GM21390 (cell line): ENCODE results near the gene DIPK2B.

ENCODE experiments used
- ATAC-seq: cut with Tn5 transposase; IDR thresholded peaks from one replicate; pipeline ENCODE4 v1.9.1; 2021; ENCODE audit not compliant: unreplicated experiment

The DIPK2B gene, protein sequence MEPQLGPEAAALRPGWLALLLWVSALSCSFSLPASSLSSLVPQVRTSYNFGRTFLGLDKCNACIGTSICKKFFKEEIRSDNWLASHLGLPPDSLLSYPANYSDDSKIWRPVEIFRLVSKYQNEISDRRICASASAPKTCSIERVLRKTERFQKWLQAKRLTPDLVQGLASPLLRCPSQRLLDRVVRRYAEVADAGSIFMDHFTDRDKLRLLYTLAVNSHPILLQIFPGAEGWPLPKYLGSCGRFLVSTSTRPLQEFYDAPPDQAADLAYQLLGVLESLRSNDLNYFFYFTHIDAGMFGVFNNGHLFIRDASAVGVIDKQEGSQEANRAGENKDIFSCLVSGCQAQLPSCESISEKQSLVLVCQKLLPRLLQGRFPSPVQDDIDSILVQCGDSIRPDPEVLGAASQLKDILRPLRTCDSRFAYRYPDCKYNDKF

GRCh38 chrX:45200741-45201234 lies at the start of gene DIPK2B:
Gene DIPK2B, minus strand, starts transcription at chrX:45200876. Its CDS starts 50 bp downstream, at chrX:45200826.
- ATAC-seq: no peak

DNA sequence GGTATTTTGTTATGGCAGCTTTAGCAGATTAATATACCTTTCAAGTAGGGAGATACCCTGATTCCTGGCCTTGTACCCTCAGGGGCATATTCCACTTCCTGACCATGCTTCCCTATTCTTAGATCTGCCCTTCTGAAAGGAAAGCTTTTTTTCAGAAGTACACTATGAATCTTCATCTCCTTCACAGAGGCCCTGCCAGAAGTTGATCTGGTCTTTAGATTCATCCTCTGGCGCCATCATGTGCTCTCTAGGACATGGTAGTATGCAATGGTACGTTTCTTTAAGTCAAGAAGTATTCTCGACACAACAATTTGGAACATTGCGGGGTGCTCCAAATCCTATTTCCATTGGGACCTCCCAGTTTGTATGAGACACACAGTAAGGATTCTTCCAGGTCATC lies 39.6 kb upstream of the DIPK2B start:
- ATAC-seq: no peak

- no peak for ATAC-seq
Observed at GRCh38 chrX:45238489-45238888, 37.8 kb upstream of the DIPK2B start.

DNA sequence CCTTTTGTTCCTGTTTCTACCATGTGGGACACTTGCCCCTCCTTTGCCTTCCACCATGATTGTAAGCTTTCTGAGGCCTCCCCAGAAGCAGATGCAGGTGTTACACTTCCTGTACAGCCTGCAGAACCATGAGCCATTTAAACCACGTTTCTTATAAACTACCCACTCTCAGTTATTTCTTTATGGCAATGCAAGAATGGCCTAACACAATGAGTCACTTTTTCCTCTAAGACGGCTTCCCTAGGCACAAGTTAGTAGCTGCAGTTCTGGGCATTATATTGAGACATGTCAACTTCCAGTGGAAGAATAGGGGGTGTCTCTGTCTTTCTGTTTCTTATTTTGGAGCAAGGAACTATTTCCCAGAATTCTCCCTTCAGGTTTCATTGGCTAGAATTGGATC lies 32.9 kb upstream of the DIPK2B start:
- no peak for ATAC-seq

GRCh38 chrX:45232139-45232538 lies 31.5 kb upstream of the DIPK2B start:
- ATAC-seq: no peak

- no peak for ATAC-seq
Observed at GRCh38 chrX:45230410-45230809, 29.7 kb upstream of the DIPK2B start.

DNA sequence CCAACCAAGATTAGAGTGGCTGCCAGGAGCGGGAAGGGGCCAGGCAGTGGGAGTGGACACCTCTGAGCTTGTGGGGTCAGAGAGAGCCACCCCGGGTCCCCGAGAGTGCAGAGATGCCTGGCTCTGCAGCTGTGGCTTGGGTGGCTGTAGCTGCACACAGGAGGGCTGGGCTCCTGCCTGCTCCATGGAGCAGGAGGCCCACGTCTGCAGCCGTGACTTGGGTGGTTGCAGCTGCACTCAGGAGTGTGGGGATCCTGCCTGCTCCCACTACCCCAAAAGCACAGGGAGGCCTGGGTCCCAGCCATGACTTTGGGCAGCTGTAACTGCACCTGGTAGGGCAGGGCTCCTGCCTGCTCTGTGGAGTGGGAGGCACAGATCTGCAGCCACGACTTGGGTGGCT lies 28.7 kb upstream of the DIPK2B start:
- no peak for ATAC-seq

DNA sequence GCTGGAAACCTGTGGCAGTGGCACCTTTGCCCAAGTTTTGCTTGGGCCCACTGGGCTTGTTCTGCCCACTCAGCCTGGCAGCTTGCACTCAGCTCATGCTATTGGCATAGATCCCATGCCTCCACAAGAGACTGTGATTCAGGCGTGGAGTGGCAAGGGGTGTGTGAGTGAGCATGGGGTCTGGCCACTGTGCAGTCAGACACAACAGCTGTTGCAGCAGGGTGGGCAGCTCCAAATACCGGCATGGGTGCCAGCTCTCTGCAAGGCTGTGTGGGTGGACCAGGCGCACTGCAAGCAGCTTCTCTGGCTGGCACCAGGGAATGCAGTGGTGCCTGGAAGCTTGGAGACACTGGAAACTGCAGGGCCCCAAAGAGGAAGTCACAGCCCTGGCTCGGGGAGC lies 27.4 kb upstream of the DIPK2B start:
- ATAC-seq: no peak

- no peak for ATAC-seq
Observed at GRCh38 chrX:45208121-45208856, 7.6 kb upstream of the DIPK2B start.

GRCh38 chrX:45202171-45202570 lies 1.5 kb upstream of the DIPK2B start:
- no peak for ATAC-seq

DNA sequence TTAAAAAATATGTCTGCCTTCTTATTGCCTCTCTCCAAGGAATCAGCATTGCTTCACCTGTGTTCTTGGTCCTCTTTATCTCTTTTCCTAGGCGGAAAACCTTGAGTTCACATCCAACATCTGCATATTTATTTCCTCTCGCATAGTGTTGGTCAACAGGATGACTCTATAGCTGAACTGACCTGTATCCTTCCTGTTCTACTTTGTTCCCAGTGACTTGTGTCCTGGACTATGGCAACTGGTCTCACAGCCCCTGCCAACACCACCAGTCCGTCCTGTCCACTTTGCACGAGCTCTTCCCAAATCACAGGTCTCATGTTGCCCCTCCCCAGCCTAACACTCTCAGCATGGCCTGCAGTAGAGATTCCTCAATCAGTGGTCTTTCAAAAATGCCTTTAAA lies 2.0 kb downstream of the DIPK2B start:
- ATAC-seq: no peak

DNA sequence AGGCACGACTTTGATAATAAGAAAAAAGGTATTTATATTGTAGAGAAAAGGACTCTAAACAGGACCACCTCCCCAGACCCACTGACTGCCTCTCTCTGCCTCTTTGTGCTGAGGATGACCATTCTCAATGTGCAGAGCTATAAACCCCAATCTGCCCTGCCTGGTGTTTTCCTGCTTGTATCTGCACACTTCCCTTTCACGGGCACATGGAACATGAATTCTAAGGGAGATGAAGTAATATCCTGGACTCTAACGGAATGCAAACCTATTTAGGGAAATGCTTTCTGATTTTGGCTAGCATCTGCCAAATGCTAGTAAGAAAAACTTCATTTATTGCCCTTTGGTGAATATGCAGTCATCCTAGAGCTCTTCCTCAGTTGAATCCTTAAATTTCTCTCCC lies 2.4 kb downstream of the DIPK2B start:
- ATAC-seq: no peak

GRCh38 chrX:45196701-45197100 lies 4.0 kb downstream of the DIPK2B start:
- ATAC-seq: no peak

- no peak for ATAC-seq
Observed at GRCh38 chrX:45191820-45192409, 8.8 kb downstream of the DIPK2B start.

- no peak for ATAC-seq
Observed at GRCh38 chrX:45191383-45191782, 9.3 kb downstream of the DIPK2B start.

DNA sequence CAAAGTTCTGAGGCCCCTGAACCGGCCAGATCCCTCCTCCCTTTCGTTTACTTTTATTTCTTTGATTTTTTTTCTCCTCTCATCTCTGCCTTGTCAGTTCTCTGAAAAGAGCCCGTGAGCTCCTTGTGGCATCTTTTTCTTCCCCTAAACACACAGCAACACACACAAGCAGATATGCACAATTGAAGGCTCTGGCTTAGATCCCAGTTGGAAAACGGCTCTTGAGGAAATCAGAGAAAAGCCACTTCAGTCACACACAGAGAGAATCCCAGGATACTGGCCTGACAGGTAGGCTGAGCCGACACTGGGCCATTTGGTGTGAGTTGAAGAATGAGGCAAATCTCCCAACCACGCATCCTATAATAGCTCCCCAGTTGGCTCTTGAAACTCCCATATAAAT lies 12.9 kb downstream of the DIPK2B start:
- no peak for ATAC-seq

- ATAC-seq: peak; percentile 28
Observed at GRCh38 chrX:45186643-45187026, 14.0 kb downstream of the DIPK2B start.

GRCh38 chrX:45184211-45184610 lies 16.5 kb downstream of the DIPK2B start:
- ATAC-seq: no peak

DNA sequence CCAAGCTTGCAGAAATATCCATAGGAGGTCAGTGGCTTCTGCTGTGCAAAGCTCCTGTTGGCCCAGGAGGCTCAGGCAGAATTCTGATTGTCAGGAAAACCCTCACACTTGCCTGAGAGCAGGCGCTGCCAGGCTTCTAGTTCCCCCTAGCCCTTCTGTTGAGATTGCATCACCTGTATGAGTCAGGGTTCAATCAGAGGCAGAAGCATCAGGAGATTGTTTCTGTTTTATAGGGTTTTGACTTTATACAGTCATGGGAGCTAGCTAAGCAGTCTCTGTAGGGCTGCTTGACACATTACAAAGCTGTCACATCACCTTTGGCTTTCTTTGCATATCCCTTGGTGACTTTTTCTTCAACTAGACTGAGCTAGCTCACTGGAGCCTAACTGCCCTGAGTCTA lies 27.8 kb downstream of the DIPK2B start:
- no peak for ATAC-seq

- no peak for ATAC-seq
Observed at GRCh38 chrX:45166781-45167180, 33.9 kb downstream of the DIPK2B start.

DNA sequence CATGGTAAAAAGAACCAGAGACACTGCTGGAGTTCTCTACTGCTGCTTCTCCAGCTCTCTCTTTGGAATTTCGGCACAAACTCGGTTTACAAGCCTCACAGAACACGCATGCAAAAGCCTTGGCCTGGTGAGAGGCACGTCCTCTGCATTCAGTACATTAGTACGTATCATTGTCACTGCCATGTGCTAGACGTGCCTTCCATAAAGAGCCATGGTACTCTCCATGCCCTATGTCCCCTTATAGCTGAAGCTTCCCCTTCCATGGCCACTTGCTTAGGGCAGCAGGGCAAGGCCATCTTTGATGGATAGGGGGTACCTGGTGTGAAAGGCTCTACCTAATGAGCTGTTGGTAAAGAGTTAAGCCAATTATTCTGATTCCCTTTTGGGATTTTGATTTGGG lies 35.0 kb downstream of the DIPK2B start:
- no peak for ATAC-seq

GRCh38 chrX:45164995-45165394 lies 35.7 kb downstream of the DIPK2B start:
- no peak for ATAC-seq
